SK-N-SH treated with all-trans-retinoic acid at 6 μM for 48 hours (cell line): ENCODE results near the gene FOSB.

Experiments
- ATAC-seq: fragments of 200-7000 bp; cut with Tn5 transposase; 3 replicates; pipeline ENCODE4 v1.9.1; 2020; ENCODE audit warnings: mild to moderate bottlenecking, moderate library complexity
- ARNTL ChIP-seq: fragments of 450-650 bp; formaldehyde crosslinking; IDR thresholded peaks from 2 replicates; pipeline ENCODE4 v1.5.0; 2020; ENCODE audit warnings: low read depth, mild to moderate bottlenecking, moderate library complexity, borderline replicate concordance
- CSRNP3 ChIP-seq: fragments of 250-450 bp; sonication (Bioruptor Pico); IDR thresholded peaks from 2 replicates; pipeline ENCODE4 v1.5.1; 2021; ENCODE audit warnings: mild to moderate bottlenecking, moderate library complexity
- ESRRG ChIP-seq: fragments of 250-450 bp; sonication (Bioruptor Pico); IDR thresholded peaks from 2 replicates; pipeline ENCODE4 v1.6.1; 2021; ENCODE audit warnings: mild to moderate bottlenecking
- ISL1 ChIP-seq: fragments of 250-450 bp; sonication (Bioruptor Pico); IDR thresholded peaks from 2 replicates; pipeline ENCODE4 v2.1.2; 2022; ENCODE audit warnings: mild to moderate bottlenecking, moderate library complexity
- PATZ1 ChIP-seq: fragments of 250-450 bp; sonication (Bioruptor Pico); IDR thresholded peaks from 2 replicates; pipeline ENCODE4 v1.8.0; 2020; ENCODE audit warnings: mild to moderate bottlenecking, moderate library complexity, borderline replicate concordance
- POU6F1 ChIP-seq: fragments of 250-450 bp; sonication (Bioruptor Pico); IDR thresholded peaks from 2 replicates; pipeline ENCODE4 v1.8.0; 2021; ENCODE audit warnings: low read depth, mild to moderate bottlenecking, moderate library complexity, borderline replicate concordance
- TCF4 ChIP-seq: fragments of 250-450 bp; sonication (Bioruptor Pico); IDR thresholded peaks from 2 replicates; pipeline ENCODE4 v1.8.0; 2021; ENCODE audit warnings: mild to moderate bottlenecking, moderate library complexity, borderline replicate concordance
- TSHZ2 ChIP-seq: fragments of 250-450 bp; sonication (Bioruptor Pico); IDR thresholded peaks from 2 replicates; pipeline ENCODE4 v1.5.0; 2020; ENCODE audit warnings: mild to moderate bottlenecking, moderate library complexity
- ZC3H10 ChIP-seq: fragments of 250-450 bp; sonication (Bioruptor Pico); IDR thresholded peaks from 2 replicates; pipeline ENCODE4 v1.5.1; 2021; ENCODE audit warnings: mild to moderate bottlenecking, moderate library complexity
- ZFP3 ChIP-seq: fragments of 250-450 bp; sonication (Bioruptor Pico); IDR thresholded peaks from 2 replicates; pipeline ENCODE4 v1.5.0; 2020; ENCODE audit warnings: mild to moderate bottlenecking, moderate library complexity
- ZFP30 ChIP-seq: fragments of 450-650 bp; formaldehyde crosslinking; IDR thresholded peaks from 2 replicates; pipeline ENCODE4 v1.5.0; 2022; ENCODE audit warnings: mild to moderate bottlenecking, moderate library complexity
- ZNF70 ChIP-seq: fragments of 450-650 bp; formaldehyde crosslinking; IDR thresholded peaks from 2 replicates; pipeline ENCODE4 v1.5.0; 2020; ENCODE audit warnings: mild to moderate bottlenecking, moderate library complexity

FOSB gene

GRCh38 chr19:45474606-45475521 is 7.1 kb downstream of the FOSB start:
- no peak for ATAC-seq
- peak; percentile 18; the same call in 1 of the 2 replicates for TF ChIP-seq ZC3H10 (CRISPR knock-in tag)
- no peak; the same call in 1 of the 2 replicates for TF ChIP-seq ARNTL (CRISPR knock-in tag)
- no peak; the same call in 1 of the 2 replicates for TF ChIP-seq CSRNP3
- TF ChIP-seq ZFP3 (CRISPR knock-in tag): no peak
- 0 out of 2 replicates have a peak, but pooled peaks have one; percentile 13 for TF ChIP-seq PATZ1

- peak; percentile 2; the same call in 2 of the 3 replicates for ATAC-seq
- TF ChIP-seq ZNF70: no peak
- 0 out of 2 replicates have a peak, but pooled peaks have one; percentile 6 for TF ChIP-seq ZC3H10 (CRISPR knock-in tag)
- TF ChIP-seq PATZ1: peak; percentile 12; the same call in 1 of the 2 replicates
Measured at GRCh38 chr19:45475537-45476291, 7.9 kb downstream of the FOSB start.

GRCh38 chr19:45476304-45476703 is 8.5 kb downstream of the FOSB start:
- TF ChIP-seq ZFP3 (CRISPR knock-in tag) (no peak), ISL1 (CRISPR knock-in tag) (no peak), TSHZ2 (CRISPR knock-in tag) (no peak), ESRRG (CRISPR knock-in tag) (no peak), ZFP30 (CRISPR knock-in tag) (no peak), POU6F1 (CRISPR knock-in tag) (no peak), TCF4 (CRISPR knock-in tag) (no peak), CSRNP3 (no peak)
- ATAC-seq: peak; percentile 5; the same call in 2 of the 3 replicates
